ENCODE measurements around the gene GRM4.

- no peak for TF ChIP-seq EZH2 (IDR thresholded peaks at IDR 0.05; ENCODE audit: insufficient read depth, poor library complexity, severe bottlenecking)
- TF ChIP-seq EZH2phosphoT487 (IDR thresholded peaks at IDR 0.05; ENCODE audit: insufficient read depth, low read depth) = no peak
These were observed 9.8 kb upstream of the GRM4 start for GRCh38 chr6:34155471-34156300.
